ENCODE measurements around the gene NET1. TPM values are rescaled to one million over a fixed set of nuclear protein-coding genes. Genes with fewer than 3 reads are reported as not detected.

NET1 gene
- total and polyA plus RNA-seq, 12 donors, result 6.0 to 22.6 (median 16.7) TPM

DNA sequence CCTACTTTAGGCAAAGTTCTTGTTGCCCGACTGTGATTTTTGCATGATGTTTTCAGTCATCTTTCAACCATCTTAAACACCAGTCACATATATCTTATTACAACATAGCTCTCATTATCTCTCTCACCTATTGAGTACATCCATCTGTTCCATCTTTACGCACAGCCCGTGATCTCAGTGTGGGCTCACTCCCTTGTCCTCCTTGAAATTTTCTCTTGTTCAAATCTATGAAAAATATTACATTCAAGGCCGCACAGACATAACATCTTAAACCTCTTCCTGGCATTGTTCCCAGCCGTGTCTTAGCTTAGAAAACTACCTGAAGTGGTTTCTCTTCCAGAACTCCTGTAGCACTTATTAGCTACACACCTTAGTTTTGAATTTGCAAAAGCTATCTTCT, 32.6 kb downstream of the NET1 start:
- H3K4me3 ChIP-seq, result no peak overlapping the region
- H3K4me1 ChIP-seq, result peaks cover 0 to 39% (median 7%) of the 10 kb centered on the region in 9 donors
- 92 to 93% methylated on average over 5 of the region's 5 CpGs for WGBS, 2 donors
- H3K27me3 ChIP-seq, result no peaks in the 10 kb centered on the region
- DNase-seq (no peak), ATAC-seq (no peak)
- no peaks in the 10 kb centered on the region for H3K9me3 ChIP-seq
- intact Hi-C loops (cut with DNase I), result loop anchor here in 5 of 10 donors (1.0 to 10.0 kb wide), 5 partner anchors 92 to 430 kb away; no protein-coding TSS in a partner anchor
- TF ChIP-seq, protein P1, sequence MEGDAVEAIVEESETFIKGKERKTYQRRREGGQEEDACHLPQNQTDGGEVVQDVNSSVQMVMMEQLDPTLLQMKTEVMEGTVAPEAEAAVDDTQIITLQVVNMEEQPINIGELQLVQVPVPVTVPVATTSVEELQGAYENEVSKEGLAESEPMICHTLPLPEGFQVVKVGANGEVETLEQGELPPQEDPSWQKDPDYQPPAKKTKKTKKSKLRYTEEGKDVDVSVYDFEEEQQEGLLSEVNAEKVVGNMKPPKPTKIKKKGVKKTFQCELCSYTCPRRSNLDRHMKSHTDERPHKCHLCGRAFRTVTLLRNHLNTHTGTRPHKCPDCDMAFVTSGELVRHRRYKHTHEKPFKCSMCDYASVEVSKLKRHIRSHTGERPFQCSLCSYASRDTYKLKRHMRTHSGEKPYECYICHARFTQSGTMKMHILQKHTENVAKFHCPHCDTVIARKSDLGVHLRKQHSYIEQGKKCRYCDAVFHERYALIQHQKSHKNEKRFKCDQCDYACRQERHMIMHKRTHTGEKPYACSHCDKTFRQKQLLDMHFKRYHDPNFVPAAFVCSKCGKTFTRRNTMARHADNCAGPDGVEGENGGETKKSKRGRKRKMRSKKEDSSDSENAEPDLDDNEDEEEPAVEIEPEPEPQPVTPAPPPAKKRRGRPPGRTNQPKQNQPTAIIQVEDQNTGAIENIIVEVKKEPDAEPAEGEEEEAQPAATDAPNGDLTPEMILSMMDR (IDR thresholded peaks at IDR 0.05), result no peak
- no peak overlapping the region for H3K27ac ChIP-seq
- H3K36me3 ChIP-seq, result no peaks in the 10 kb centered on the region

DNA sequence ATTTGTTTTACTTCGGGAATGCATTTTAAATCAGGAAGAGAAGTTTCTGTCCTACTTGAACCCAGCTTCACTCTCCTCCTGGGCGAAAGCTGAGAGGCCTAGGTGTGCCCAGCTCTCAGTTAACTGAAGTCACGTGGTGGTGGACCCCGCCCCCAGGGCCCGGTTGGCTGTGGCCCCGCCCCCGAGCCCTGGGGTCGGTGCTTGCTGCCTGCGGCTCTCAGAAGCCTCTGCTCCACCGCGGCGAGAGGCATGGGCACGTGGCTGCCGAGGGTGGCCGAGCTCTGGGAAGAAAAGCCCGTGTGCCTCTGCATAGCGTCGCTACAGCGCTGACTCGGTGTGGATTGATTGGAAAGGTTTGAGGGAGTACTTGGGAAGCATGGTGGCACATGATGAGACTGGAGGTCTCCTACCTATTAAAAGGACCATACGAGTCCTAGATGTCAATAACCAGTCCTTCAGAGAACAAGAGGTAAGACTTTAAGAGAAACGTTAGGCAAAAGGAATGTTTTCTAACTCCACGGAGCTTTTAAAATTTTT, 34.1 kb downstream of the NET1 start:
- Histone ChIP-seq H3K4me3 (peak overlapping the region; percentile 5 to 64 (median 56)), H3K36me3 (no peaks in the 10 kb centered on the region), H3K27ac (peak overlapping the region in 9 of 10 donors; percentile 42 to 77 (median 59)), H3K4me1 (peaks cover 0 to 43% (median 7%) of the 10 kb centered on the region in 9 donors), H3K9me3 (no peaks in the 10 kb centered on the region), H3K27me3 (no peaks in the 10 kb centered on the region)
- TF ChIP-seq, protein P1 (IDR thresholded peaks at IDR 0.05), result no peak
- 7 to 8% methylated on average over 23 of the region's 23 CpGs for WGBS, 2 donors
- DNase-seq (peak; percentile 88 to 89), ATAC-seq (peak; percentile 95 to 98 (median 97))
- intact Hi-C loops (cut with DNase I), result loop anchor here in 5 of 10 donors (5.0 to 10.0 kb wide), 4 partner anchors 91 to 428 kb away; no protein-coding TSS in a partner anchor

DNA sequence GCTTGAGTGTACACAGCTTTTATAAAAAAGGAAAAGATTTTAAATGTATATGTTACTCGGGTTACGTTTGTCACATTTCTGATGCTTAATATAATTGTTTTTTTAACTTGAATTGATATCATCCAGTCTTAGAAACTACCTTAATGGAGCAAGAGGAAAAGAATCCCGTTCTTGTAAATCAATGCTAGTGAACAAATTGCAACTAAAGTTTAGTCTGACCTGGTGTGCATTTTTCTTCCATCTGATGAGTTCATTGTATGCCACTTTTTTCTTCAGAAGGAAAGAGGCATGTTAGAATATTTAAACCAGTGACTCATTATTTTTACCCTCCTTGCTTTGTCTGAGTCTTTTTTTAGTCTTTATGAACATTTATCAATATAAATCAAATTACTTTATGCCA, 34.7 kb downstream of the NET1 start:
- Histone ChIP-seq H3K9me3 (no peaks in the 10 kb centered on the region), H3K27ac (peak overlapping the region in 8 of 10 donors; percentile 51 to 77 (median 60)), H3K36me3 (peaks cover 0 to 6% (median 0%) of the 10 kb centered on the region in 9 donors), H3K4me1 (peaks cover 0 to 43% (median 7%) of the 10 kb centered on the region in 9 donors), H3K27me3 (no peaks in the 10 kb centered on the region), H3K4me3 (peak overlapping the region; percentile 5 to 64 (median 56))
- DNase-seq, result no peak
- intact Hi-C loops (cut with DNase I), result loop anchor here in 5 of 10 donors (5.0 to 10.0 kb wide), 4 partner anchors 90 to 428 kb away; no protein-coding TSS in a partner anchor
- TF ChIP-seq, protein P1 (IDR thresholded peaks at IDR 0.05), result no peak
- ATAC-seq, result no peak
- 39 to 59% methylated on average over 3 of the region's 3 CpGs for WGBS, 2 donors

DNA sequence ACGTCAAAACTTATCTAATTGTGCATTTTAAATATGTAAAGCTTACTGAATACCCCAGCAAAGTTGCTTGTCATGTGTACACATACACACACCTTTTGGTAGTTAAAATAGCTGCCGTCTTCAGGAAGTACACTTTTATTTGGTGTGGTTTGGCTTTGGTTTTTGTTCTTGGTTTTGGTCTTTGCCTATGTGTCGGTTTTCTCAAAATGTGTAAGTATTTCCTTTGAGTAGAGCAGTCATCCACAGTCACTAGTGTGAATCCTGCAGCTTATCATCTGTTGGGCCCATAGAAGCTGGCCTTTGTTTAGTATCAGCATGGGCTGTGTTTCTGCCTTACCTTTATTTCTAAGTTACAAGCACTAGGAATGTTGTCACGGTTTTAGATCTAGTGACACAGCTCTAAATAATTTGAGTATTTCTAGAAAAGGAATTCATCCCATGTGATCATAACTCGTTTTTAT, 35.3 kb downstream of the NET1 start:
- peak overlapping the region in 9 of 10 donors; percentile 35 to 64 (median 56) for H3K4me3 ChIP-seq
- intact Hi-C loops (cut with DNase I), result loop anchor here in 5 of 10 donors (5.0 to 10.0 kb wide), 4 partner anchors 90 to 427 kb away; no protein-coding TSS in a partner anchor
- no peaks in the 10 kb centered on the region for H3K9me3 ChIP-seq
- 44 to 55% methylated on average over 5 of the region's 5 CpGs for WGBS, 2 donors
- peaks cover 0 to 12% (median 5%) of the 10 kb centered on the region in 9 donors for H3K36me3 ChIP-seq
- H3K4me1 ChIP-seq, result peaks cover 0 to 43% (median 7%) of the 10 kb centered on the region in 9 donors
- H3K27ac ChIP-seq, result peak overlapping the region in 8 of 10 donors; percentile 19 to 77 (median 60)
- TF ChIP-seq, protein P1 (IDR thresholded peaks at IDR 0.05), result no peak
- no peak for DNase-seq
- peak in 1 of 8 donors; percentile 14 for ATAC-seq
- no peaks in the 10 kb centered on the region for H3K27me3 ChIP-seq

All from heart right ventricle (tissue), 16 donors.